Tibial nerve (tissue), 4 donors: Measurements from ENCODE around the gene ZNF680. TPM values are rescaled to one million over a fixed set of nuclear protein-coding genes. Genes with fewer than 3 reads are reported as not detected.

ENCODE experiments used
- DNase-seq, 2 donors: peaks; one replicate each; pipeline ENCODE4 v3.0.0-alpha.2; 2019; ENCODE audit warnings: low spot score in 2 of 2
- H3K27ac ChIP-seq, 4 donors: fragments of 200-600 bp; sonication (generic) in 3 of 4; one replicate each; pipeline ENCODE4 v1.5.1; 2017 to 2019; ENCODE audit warnings: mild to moderate bottlenecking in 1 of 4
- H3K27me3 ChIP-seq, 2 donors: fragments of 200-600 bp; sonication (generic) in 1 of 2; one replicate each; pipeline versions ENCODE4 v1.5.1 to v1.6.0; 2017 to 2019
- H3K36me3 ChIP-seq, 3 donors: fragments of 200-600 bp; sonication (generic); one replicate each; pipeline ENCODE4 v1.5.1; 2018 to 2019
- H3K4me1 ChIP-seq, 4 donors: fragments of 200-600 bp; sonication (generic) in 3 of 4; one replicate each; pipeline ENCODE4 v1.5.1; 2017 to 2019
- H3K4me3 ChIP-seq, 4 donors: fragments of 200-600 bp; sonication (generic) in 3 of 4; one replicate each; pipeline ENCODE4 v1.5.1; 2017 to 2019; ENCODE audit warnings: mild to moderate bottlenecking in 1 of 4, moderate library complexity in 1 of 4
- H3K9me3 ChIP-seq, 4 donors: fragments of 200-600 bp; sonication (generic) in 3 of 4; one replicate each; pipeline ENCODE4 v1.5.1; 2017 to 2019
- EP300 ChIP-seq, 2 donors: sonication (generic); formaldehyde crosslinking; IDR thresholded peaks; one replicate each; pipeline ENCODE4 v1.6.1; 2017; ENCODE audit warnings: antibody characterized with exemption in 2 of 2, mild to moderate bottlenecking in 1 of 2
- POLR2A ChIP-seq, 2 donors: fragments of 450-650 bp; IDR thresholded peaks; one replicate each; pipeline ENCODE4 v1.6.1; 2017; ENCODE audit warnings: antibody characterized with exemption in 2 of 2, mild to moderate bottlenecking in 2 of 2, moderate library complexity in 2 of 2
- WGBS, 2 donors: methylation state at CpG; one replicate each; pipeline ENCODE4 v1.1.5; 2018; 5-methylcytosine and 5-hydroxymethylcytosine counted together
- total RNA-seq, 4 donors: library from RNA; depleted of rRNA; stranded (reverse); fragments of >200 nt; gene quantifications; one replicate each; pipeline ENCODE4 v1.1.0, GENCODE V29; 2016
- TF ChIP-seq, protein P1 (sequence below), 5 experiments: fragments of 200-600 bp in 3 of 5; fragments of 450-650 bp in 2 of 5; sonication (generic) in 3 of 5; IDR thresholded peaks; one replicate each; pipeline ENCODE4 v1.5.1; 2016 to 2019; ENCODE audit warnings: antibody characterized with exemption in 5 of 5, mild to moderate bottlenecking in 3 of 5, moderate library complexity in 2 of 5

Gene ZNF680
- total RNA-seq, 4 donors from 2014 or later, result 13.8 to 26.4 (median 19.5) TPM

DNA sequence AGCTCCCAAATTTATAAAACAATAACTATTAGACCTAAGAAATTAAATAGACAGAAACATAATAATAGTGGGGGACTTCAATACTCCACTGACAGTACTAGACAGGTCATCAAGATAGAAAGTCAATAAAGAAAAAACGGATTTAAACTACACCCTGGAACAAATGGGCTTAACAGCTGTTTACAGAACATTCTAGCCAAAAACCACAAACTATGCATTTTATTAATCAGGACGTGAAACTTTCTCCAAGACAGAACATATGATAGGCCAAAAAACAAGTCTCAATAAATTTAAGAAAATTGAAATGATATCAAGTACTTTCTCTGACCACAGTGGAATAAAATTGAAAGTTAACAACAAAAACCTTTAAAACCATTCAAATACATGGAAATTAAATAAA lies 46.4 kb downstream of the ZNF680 start:
- WGBS, 2 donors, result 54 to 66% methylated on average over 2 of the region's 2 CpGs
- Histone ChIP-seq H3K27me3 (no peaks in the 10 kb centered on the region), H3K4me1 (no peaks in the 10 kb centered on the region), H3K27ac (no peak overlapping the region), H3K4me3 (no peak overlapping the region), H3K9me3 (peaks cover 0 to 86% (median 35%) of the 10 kb centered on the region in 4 donors), H3K36me3 (peaks cover 0 to 69% (median under 1%) of the 10 kb centered on the region in 3 donors)
- no peak for DNase-seq
- TF ChIP-seq EP300 (IDR thresholded peaks at IDR 0.05) (no peak), POLR2A (IDR thresholded peaks at IDR 0.05) (no peak)
- TF ChIP-seq, protein P1, sequence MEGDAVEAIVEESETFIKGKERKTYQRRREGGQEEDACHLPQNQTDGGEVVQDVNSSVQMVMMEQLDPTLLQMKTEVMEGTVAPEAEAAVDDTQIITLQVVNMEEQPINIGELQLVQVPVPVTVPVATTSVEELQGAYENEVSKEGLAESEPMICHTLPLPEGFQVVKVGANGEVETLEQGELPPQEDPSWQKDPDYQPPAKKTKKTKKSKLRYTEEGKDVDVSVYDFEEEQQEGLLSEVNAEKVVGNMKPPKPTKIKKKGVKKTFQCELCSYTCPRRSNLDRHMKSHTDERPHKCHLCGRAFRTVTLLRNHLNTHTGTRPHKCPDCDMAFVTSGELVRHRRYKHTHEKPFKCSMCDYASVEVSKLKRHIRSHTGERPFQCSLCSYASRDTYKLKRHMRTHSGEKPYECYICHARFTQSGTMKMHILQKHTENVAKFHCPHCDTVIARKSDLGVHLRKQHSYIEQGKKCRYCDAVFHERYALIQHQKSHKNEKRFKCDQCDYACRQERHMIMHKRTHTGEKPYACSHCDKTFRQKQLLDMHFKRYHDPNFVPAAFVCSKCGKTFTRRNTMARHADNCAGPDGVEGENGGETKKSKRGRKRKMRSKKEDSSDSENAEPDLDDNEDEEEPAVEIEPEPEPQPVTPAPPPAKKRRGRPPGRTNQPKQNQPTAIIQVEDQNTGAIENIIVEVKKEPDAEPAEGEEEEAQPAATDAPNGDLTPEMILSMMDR (IDR thresholded peaks at IDR 0.05), result no peak

DNA sequence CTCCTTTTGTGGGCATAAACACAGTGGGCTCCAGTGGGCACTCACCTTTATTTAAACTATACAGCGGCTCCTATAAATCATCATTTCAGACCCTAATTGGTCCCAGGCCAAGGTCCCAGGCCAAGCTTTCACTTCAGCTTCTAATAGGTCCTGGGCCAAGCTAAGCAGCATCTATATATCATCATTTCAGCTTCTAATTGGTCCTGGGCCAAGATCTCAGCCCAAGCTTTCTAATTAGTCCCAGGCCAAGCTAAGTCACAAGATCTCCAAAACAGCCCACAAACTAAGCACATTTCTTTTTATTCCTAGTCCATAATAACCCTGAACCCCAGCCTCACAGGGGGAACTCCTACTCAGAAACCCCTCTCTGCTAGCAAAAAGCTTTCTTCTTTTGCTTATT lies 47.1 kb downstream of the ZNF680 start:
- Histone ChIP-seq H3K4me3 (no peak overlapping the region), H3K27ac (no peak overlapping the region), H3K9me3 (peaks cover 0 to 85% (median 32%) of the 10 kb centered on the region in 4 donors), H3K27me3 (no peaks in the 10 kb centered on the region), H3K36me3 (peaks cover 0 to 65% (median 0%) of the 10 kb centered on the region in 3 donors), H3K4me1 (no peaks in the 10 kb centered on the region)
- no peak for DNase-seq
- 80 to 81% methylated on average over 1 of the region's 1 CpG for WGBS, 2 donors
- TF ChIP-seq, protein P1 (IDR thresholded peaks at IDR 0.05), result no peak
- TF ChIP-seq EP300 (IDR thresholded peaks at IDR 0.05), result no peak
- TF ChIP-seq POLR2A (IDR thresholded peaks at IDR 0.05), result no peak

DNA sequence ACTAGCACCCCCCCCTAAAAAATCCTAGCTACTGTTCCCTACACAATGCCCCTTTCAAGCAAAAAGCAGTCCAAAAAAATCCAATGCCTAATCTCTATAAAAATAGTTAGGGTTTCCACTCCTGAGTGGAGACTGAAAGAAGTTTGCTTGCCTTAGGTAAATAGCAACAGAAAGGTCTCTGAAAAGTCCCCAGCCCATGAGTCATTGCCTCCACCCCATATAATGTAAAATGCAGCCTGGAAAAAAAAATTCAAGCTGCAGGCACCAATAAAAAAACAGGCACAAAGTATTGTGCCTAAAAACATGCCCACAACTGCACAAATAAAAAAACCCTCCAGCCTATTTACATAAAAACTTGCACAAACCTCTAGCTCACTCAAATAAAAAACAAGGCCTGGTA lies 47.5 kb downstream of the ZNF680 start:
- TF ChIP-seq POLR2A (IDR thresholded peaks at IDR 0.05) (no peak), EP300 (IDR thresholded peaks at IDR 0.05) (no peak)
- TF ChIP-seq, protein P1 (IDR thresholded peaks at IDR 0.05), result no peak
- Histone ChIP-seq H3K4me3 (no peak overlapping the region), H3K9me3 (peaks cover 0 to 82% (median 30%) of the 10 kb centered on the region in 4 donors), H3K4me1 (no peaks in the 10 kb centered on the region), H3K36me3 (peaks cover 0 to 63% (median 0%) of the 10 kb centered on the region in 3 donors), H3K27me3 (no peaks in the 10 kb centered on the region), H3K27ac (no peak overlapping the region)
- no peak for DNase-seq

DNA sequence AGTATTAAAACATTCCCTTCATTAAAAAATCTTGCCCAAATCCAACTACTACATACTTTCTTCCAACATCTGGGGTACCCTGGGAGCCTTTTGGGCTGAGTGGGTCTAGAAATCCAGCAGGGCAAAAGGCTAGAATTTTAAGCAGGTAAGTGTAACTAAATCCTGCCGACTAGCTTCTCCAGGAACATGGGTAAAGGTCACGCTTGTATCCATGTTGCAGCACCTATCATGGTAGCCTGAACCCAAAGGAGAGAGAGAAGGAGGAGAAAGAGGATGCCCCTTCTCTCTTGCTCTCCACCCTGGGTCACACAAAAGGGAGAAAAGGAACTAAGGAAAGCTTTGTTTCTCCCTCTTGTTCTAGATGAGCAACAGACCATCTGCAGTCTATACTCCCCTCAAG lies 53.3 kb downstream of the ZNF680 start:
- Histone ChIP-seq H3K4me1 (no peaks in the 10 kb centered on the region), H3K9me3 (peaks cover 0 to 80% (median 31%) of the 10 kb centered on the region in 4 donors), H3K4me3 (no peak overlapping the region), H3K27ac (no peak overlapping the region), H3K36me3 (peaks cover 0 to 56% (median 0%) of the 10 kb centered on the region in 3 donors), H3K27me3 (no peaks in the 10 kb centered on the region)
- TF ChIP-seq EP300 (IDR thresholded peaks at IDR 0.05), result no peak
- no peak for TF ChIP-seq POLR2A (IDR thresholded peaks at IDR 0.05)
- TF ChIP-seq, protein P1 (IDR thresholded peaks at IDR 0.05), result no peak
- WGBS, 2 donors, result 98 to 100% methylated on average over 2 of the region's 2 CpGs
- no peak for DNase-seq

DNA sequence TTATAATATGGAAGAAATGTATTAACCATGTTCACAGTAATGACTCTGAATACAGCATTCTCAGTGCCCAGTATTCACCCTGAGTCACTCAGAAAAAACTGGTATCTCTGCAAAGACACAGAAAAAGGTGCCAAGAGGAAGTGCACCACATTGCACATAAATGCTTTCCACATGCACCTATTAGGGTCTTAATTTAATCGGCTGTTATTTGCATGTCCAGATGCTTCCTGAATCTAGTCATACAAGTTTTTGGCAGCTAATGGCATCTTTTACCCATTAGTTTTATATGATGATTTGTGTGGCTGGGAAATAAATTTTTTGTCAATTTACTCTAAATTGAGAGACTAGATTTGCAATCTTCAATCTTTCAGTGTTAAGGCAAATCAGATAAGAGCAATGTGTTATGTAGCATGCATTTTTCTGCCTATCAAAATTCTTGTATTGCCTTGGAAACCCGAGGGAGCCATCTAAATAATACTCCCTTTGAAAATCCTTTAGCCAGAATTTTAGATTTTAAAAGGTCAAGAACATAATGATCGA lies 58.2 kb downstream of the ZNF680 start:
- TF ChIP-seq POLR2A (IDR thresholded peaks at IDR 0.05) (no peak), EP300 (IDR thresholded peaks at IDR 0.05) (no peak)
- TF ChIP-seq, protein P1 (IDR thresholded peaks at IDR 0.05), result no peak
- no peaks in the 10 kb centered on the region for H3K27me3 ChIP-seq
- H3K4me3 ChIP-seq, result no peak overlapping the region
- H3K36me3 ChIP-seq, result peaks cover 0 to 29% (median 0%) of the 10 kb centered on the region in 3 donors
- H3K4me1 ChIP-seq, result no peaks in the 10 kb centered on the region
- DNase-seq, result no peak
- no peak overlapping the region for H3K27ac ChIP-seq
- peaks cover 0 to 87% (median 19%) of the 10 kb centered on the region in 4 donors for H3K9me3 ChIP-seq
- 74 to 80% methylated on average over 3 of the region's 3 CpGs for WGBS, 2 donors
